Upper lobe of right lung (tissue), 1 donor: ENCODE measurements around the gene RAPGEF6. TPM values are rescaled to one million over a fixed set of nuclear protein-coding genes. Genes with fewer than 3 reads are reported as not detected.

Experiments used
- ATAC-seq: fragments of 200-7000 bp; cut with Tn5 transposase; one replicate; pipeline ENCODE4 v1.9.1; 2020; ENCODE audit warnings: mild to moderate bottlenecking, moderate library complexity
- DNase-seq: peaks from one replicate; pipeline ENCODE4 v3.0.0-alpha.2; 2020
- H3K27ac ChIP-seq: fragments of 200-600 bp; one replicate; pipeline ENCODE4 v1.8.0; 2022
- H3K27me3 ChIP-seq: fragments of 200-600 bp; one replicate; pipeline ENCODE4 v1.8.0; 2022; ENCODE audit warnings: mild to moderate bottlenecking
- H3K36me3 ChIP-seq: fragments of 200-600 bp; one replicate; pipeline ENCODE4 v1.8.0; 2022
- H3K4me1 ChIP-seq: fragments of 200-600 bp; one replicate; pipeline ENCODE4 v1.8.0; 2022
- H3K4me3 ChIP-seq: fragments of 200-600 bp; one replicate; pipeline ENCODE4 v1.8.0; 2022; ENCODE audit warnings: mild to moderate bottlenecking
- H3K9me3 ChIP-seq: fragments of 200-600 bp; one replicate; pipeline ENCODE4 v1.8.0; 2022
- CTCF ChIP-seq: fragments of 200-600 bp; IDR thresholded peaks from one replicate; pipeline ENCODE4 v1.8.0; 2022; ENCODE audit warnings: antibody characterized with exemption
- intact Hi-C: fragments of 100-400 bp; cut with DNase I; formaldehyde crosslinking; loops from one replicate; pipeline ENCODE4 v1.11.0; 2022
- total RNA-seq: library from RNA; stranded (reverse); fragmentation: NEBNext Ultra II Directional; extraction: Animal tissue kit (Norgen Biotek cat#: 25700); gene quantifications from one replicate; pipeline ENCODE4 v1.2.1, GENCODE V29; 2021
- donor health status: DM: no; HTN: yes; CAD: no; lungs with severe emphysema.

The RAPGEF6 gene
- total RNA-seq, 1 donor from 2014 or later: 27.2 TPM

DNA sequence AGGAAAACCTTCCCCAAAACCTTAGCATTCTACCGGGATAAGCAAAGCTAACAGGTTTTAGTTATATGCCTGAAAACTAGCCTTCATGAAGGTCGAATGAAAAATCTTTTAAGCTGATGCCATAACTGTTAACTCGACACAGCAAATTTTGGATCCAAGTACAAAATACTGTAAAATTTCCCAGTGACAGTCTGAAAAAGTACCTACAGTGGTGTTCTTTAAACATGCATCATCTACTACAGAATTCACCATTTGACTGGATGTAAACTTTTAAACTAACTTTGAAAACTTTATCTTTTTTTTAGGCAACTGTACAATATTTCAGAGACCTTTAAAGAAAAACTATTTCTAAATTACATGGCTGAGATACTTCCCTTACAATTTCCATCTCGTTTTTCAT lies 791 bp downstream of the RAPGEF6 start:
- no peaks in the 10 kb centered on the region for H3K9me3 ChIP-seq
- intact Hi-C loops: no loop called here
- DNase-seq (no peak), ATAC-seq (no peak)
- no peaks in the 10 kb centered on the region for H3K27me3 ChIP-seq
- H3K36me3 ChIP-seq: no peaks in the 10 kb centered on the region
- H3K4me3 ChIP-seq: peak overlapping the region; percentile 85
- peaks cover 28% of the 10 kb centered on the region for H3K4me1 ChIP-seq
- peak overlapping the region; percentile 98 for H3K27ac ChIP-seq
- TF ChIP-seq CTCF: no peak

- ATAC-seq (no peak), DNase-seq (no peak)
- TF ChIP-seq CTCF: no peak
- no peaks in the 10 kb centered on the region for H3K36me3 ChIP-seq
- H3K9me3 ChIP-seq: no peaks in the 10 kb centered on the region
- H3K27me3 ChIP-seq: no peaks in the 10 kb centered on the region
- H3K4me3 ChIP-seq: peak overlapping the region; percentile 85
- intact Hi-C loops: no loop called here
- H3K4me1 ChIP-seq: peaks cover 28% of the 10 kb centered on the region
- H3K27ac ChIP-seq: peak overlapping the region; percentile 98
These were observed 1.2 kb downstream of the RAPGEF6 start for GRCh38 chr5:131633830-131634229.

DNA sequence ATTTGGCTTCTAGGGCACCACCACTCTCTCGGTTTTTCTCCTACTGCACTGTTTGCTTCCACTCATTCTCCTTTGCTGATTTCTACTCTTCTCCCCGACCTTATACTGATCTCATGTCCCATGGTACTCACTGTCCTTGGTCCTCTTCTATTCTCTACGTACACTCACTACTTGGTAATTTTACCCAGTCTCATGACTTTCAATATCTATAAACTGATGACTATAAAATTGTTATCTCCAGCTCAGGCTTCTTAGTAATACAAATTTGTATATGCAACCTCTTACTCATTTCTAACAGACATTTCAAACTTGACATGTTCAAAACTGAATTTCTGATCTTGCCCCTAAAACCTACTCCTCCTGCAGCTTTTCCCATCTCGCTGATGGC lies 4.1 kb downstream of the RAPGEF6 start:
- Histone ChIP-seq H3K36me3 (no peaks in the 10 kb centered on the region), H3K4me3 (no peak overlapping the region), H3K4me1 (peaks cover 28% of the 10 kb centered on the region), H3K27me3 (no peaks in the 10 kb centered on the region), H3K9me3 (no peaks in the 10 kb centered on the region), H3K27ac (no peak overlapping the region)
- TF ChIP-seq CTCF: no peak
- intact Hi-C loops: no loop called here
- DNase-seq (no peak), ATAC-seq (no peak)

DNA sequence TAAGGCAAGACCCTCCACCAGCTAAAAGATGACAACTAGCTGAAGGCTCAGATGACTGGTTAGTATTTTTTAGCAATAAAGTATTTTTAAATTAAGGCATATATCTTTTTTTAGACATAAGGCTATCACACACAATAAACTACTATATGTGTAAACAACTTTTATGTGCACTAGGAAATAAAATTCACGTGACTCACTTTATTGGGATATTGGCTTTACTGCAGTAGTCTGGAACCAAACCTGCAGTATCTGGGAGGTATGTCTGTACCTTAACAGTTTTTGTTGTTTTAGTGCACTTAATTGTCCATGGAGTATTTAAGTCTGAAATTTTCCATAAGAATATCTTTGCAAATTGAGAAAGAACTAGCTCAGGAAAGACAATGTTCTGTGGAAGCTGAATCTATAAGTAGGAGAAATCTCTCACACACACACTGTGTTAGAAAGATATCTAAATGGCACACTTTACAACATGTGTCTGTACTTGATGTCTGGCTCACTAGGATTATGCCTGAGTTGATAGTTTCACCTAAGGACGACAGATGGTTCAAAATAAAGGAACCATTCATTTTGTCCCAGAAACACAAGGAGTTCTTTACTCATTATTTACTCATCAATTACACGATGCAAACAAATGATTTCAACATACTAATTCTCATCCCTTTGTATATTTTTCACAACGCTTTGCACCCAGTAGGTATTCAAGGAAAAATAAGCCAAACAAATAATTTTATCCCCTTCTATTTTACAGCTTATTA lies 4.6 kb downstream of the RAPGEF6 start:
- peaks cover 28% of the 10 kb centered on the region for H3K4me1 ChIP-seq
- H3K4me3 ChIP-seq: no peak overlapping the region
- intact Hi-C loops: no loop called here
- H3K9me3 ChIP-seq: no peaks in the 10 kb centered on the region
- TF ChIP-seq CTCF: no peak
- ATAC-seq: no peak
- DNase-seq: no peak
- H3K36me3 ChIP-seq: no peaks in the 10 kb centered on the region
- no peaks in the 10 kb centered on the region for H3K27me3 ChIP-seq
- H3K27ac ChIP-seq: no peak overlapping the region

GRCh38 chr5:131628990-131629389 lies 6.0 kb downstream of the RAPGEF6 start:
- Histone ChIP-seq H3K4me1 (peaks cover 28% of the 10 kb centered on the region), H3K4me3 (no peak overlapping the region), H3K9me3 (no peaks in the 10 kb centered on the region), H3K27me3 (no peaks in the 10 kb centered on the region), H3K27ac (no peak overlapping the region), H3K36me3 (no peaks in the 10 kb centered on the region)
- no peak for TF ChIP-seq CTCF
- ATAC-seq (no peak), DNase-seq (no peak)
- intact Hi-C loops: no loop called here
